Endothelial cell of umbilical vein (primary cell): ENCODE measurements around the gene ENGASE. TPM values are rescaled to one million over a fixed set of nuclear protein-coding genes. Genes with fewer than 3 reads are reported as not detected.

Experiments
- BruUV-seq: library from RNA; stranded (reverse); fragments of 400-500 nt; replicated peaks from 2 replicates; lab custom pipeline; 2021; lab: Mats Ljungman, UMichigan
- CTCF ChIA-PET: fragments of 300-600, 350-600 bp; sonication (Branson Sonifier 250); formaldehyde crosslinking; loops from one replicate; lab custom pipeline; 2021; ENCODE audit warnings: antibody characterized with exemption, inconsistent platforms; lab: Charles Lee
- POLR2A ChIA-PET: fragments of 300-600, 350-600 bp; sonication (Branson Sonifier 250); formaldehyde crosslinking; loops from one replicate; lab custom pipeline; 2021; ENCODE audit warnings: antibody characterized with exemption, inconsistent platforms; lab: Charles Lee
- DNase-seq: peaks from one replicate; pipeline ENCODE4 v3.0.0-alpha.2; 2011; ENCODE audit warnings: low read depth, low spot score
- FAIRE-seq: peaks from 2 replicates; lab custom pipeline; 2011; peaks lifted over from hg19 to GRCh38; lab: Jason Lieb, UNC
- H2AFZ ChIP-seq: 2 replicates; pipeline ENCODE4 v1.6.0; 2012; ENCODE audit warnings: low read depth, low read length, control low read depth, inconsistent platforms
- H3K27ac ChIP-seq: 2 replicates; pipeline ENCODE4 v1.5.1; 2011; ENCODE audit warnings: low read depth, mild to moderate bottlenecking, control low read depth, low read length, moderate library complexity; ENCODE audit not compliant: insufficient read depth
- H3K27me3 ChIP-seq, 2 experiments: 2 replicates each; pipeline versions ENCODE4 v1.6.0 to v1.6.1; 2011; ENCODE audit warnings: low read length in 2 of 2, mixed read lengths in 1 of 2; ENCODE audit not compliant: control insufficient read depth in 2 of 2, insufficient read depth in 2 of 2
- H3K36me3 ChIP-seq, 2 experiments: 2 replicates in 1 of 2; 3 replicates in 1 of 2; pipeline ENCODE4 v1.5.1; 2011; ENCODE audit warnings: low read length in 2 of 2, mild to moderate bottlenecking in 1 of 2, moderate library complexity in 1 of 2; ENCODE audit not compliant: control insufficient read depth in 2 of 2, insufficient read depth in 2 of 2; ENCODE audit errors: extremely low read depth in 1 of 2
- H3K4me1 ChIP-seq: 3 replicates; pipeline ENCODE4 v1.5.1; 2011; ENCODE audit warnings: mild to moderate bottlenecking, low read length; ENCODE audit not compliant: control insufficient read depth, insufficient read depth; ENCODE audit errors: extremely low read depth
- H3K4me2 ChIP-seq: 2 replicates; pipeline ENCODE4 v1.6.1; 2011; ENCODE audit warnings: low read length, control low read depth, mixed read lengths; ENCODE audit not compliant: insufficient read depth
- H3K4me3 ChIP-seq, 3 experiments: fragments of 200-600 bp in 1 of 3; sonication (generic), shearing (Covaris generic) in 1 of 3; replicated peaks in 1 of 3; 2 replicates each; pipeline ENCODE4 v1.5.1; 2011 to 2016; ENCODE audit warnings: control low read depth in 3 of 3, low read length in 3 of 3, mild to moderate bottlenecking in 2 of 3, inconsistent platforms in 1 of 3, low read depth in 1 of 3, moderate library complexity in 1 of 3; ENCODE audit not compliant: insufficient read depth in 1 of 3
- H3K79me2 ChIP-seq: 2 replicates; pipeline ENCODE4 v1.6.0; 2012; ENCODE audit warnings: low read length, inconsistent platforms; ENCODE audit not compliant: control insufficient read depth, insufficient read depth
- H3K9ac ChIP-seq: replicated peaks from 2 replicates; pipeline ENCODE3; 2011; ENCODE audit warnings: low read length, control low read depth; ENCODE audit not compliant: insufficient read depth; ENCODE audit errors: extremely low read depth
- H3K9me1 ChIP-seq: replicated peaks from 3 replicates; pipeline ENCODE4 v1.6.0; 2011; ENCODE audit warnings: mild to moderate bottlenecking, low read length; ENCODE audit not compliant: control insufficient read depth, insufficient read depth; ENCODE audit errors: extremely low read depth
- H3K9me3 ChIP-seq: replicated peaks from 2 replicates; pipeline ENCODE4 v1.5.1; 2012; ENCODE audit warnings: low read length, inconsistent platforms; ENCODE audit not compliant: control insufficient read depth, insufficient read depth
- H4K20me1 ChIP-seq: replicated peaks from 2 replicates; pipeline ENCODE3; 2011; ENCODE audit warnings: mild to moderate bottlenecking, low read length; ENCODE audit not compliant: control insufficient read depth, insufficient read depth; ENCODE audit errors: extremely low read depth
- EZH2 ChIP-seq: IDR thresholded peaks from 2 replicates; pipeline ENCODE4 v1.6.1; 2012; ENCODE audit warnings: borderline replicate concordance, low read depth, mild to moderate bottlenecking, moderate library complexity, low read length, inconsistent platforms; ENCODE audit not compliant: severe bottlenecking
- FOS ChIP-seq: IDR thresholded peaks from 2 replicates; pipeline ENCODE4 v1.6.1; 2011; ENCODE audit warnings: mild to moderate bottlenecking, low read length, moderate library complexity, borderline replicate concordance; ENCODE audit not compliant: insufficient read depth
- GATA2 ChIP-seq: IDR thresholded peaks from 2 replicates; pipeline ENCODE4 v1.7.0; 2011; ENCODE audit warnings: low read depth, mild to moderate bottlenecking, moderate library complexity, mixed read lengths, low read length; ENCODE audit not compliant: insufficient read length, insufficient read depth
- JUN ChIP-seq: IDR thresholded peaks from 2 replicates; pipeline ENCODE4 v1.6.1; 2011; ENCODE audit warnings: borderline replicate concordance, low read depth; ENCODE audit not compliant: insufficient read length, insufficient read depth
- MYC ChIP-seq: IDR thresholded peaks from one replicate; pipeline ENCODE4 v1.6.1; 2011; ENCODE audit warnings: mild to moderate bottlenecking, low read depth, low read length
- POLR2AphosphoS5 ChIP-seq: IDR thresholded peaks from 2 replicates; pipeline ENCODE4 v1.6.1; 2012; ENCODE audit warnings: low read depth, mild to moderate bottlenecking, control low read depth, low read length, moderate library complexity; ENCODE audit not compliant: insufficient read depth
- dilution Hi-C: fragments of 300-500 bp; cut with MboI; formaldehyde crosslinking; loops from one replicate; pipeline ENCODE4 v1.15.0; 2019; ENCODE audit warnings: low sequenced_read_pairs; ENCODE audit not compliant: extremely low pct_ligation_motif_present
- intact Hi-C: fragments of 100-400 bp; cut with micrococcal nuclease; formaldehyde crosslinking; loops from one replicate; pipeline ENCODE4 v1.10.0; 2022
- polyA plus RNA-seq, 4 experiments: library from polyadenylated mRNA; depleted of rRNA in 3 of 4; stranded (reverse) in 3 of 4; unstranded in 1 of 4; fragments of >200 nt; gene quantifications; 2 replicates each; pipeline versions ENCODE4 v1.2.1 to v1.2.3, GENCODE V29; 2011 to 2012; ENCODE audit warnings: missing spikeins in 1 of 4
- total RNA-seq: library from RNA; stranded (reverse); gene quantifications from 2 replicates; pipeline ENCODE4 v1.2.3, GENCODE V29; 2021

ENGASE gene
- total and polyA plus RNA-seq, 2 donors (not counting 3 experiments of a cell fraction or from before 2014, with no cell fraction given) = 13.7 to 20.8 TPM

- intact Hi-C loops = loop anchor here (1.0 kb wide), 1 partner anchor 8 kb away; no protein-coding TSS in a partner anchor
- H3K79me2 ChIP-seq = no peaks in the 10 kb centered on the region
- POLR2A ChIA-PET = no interaction called here
- H3K9me3 ChIP-seq = no peaks in the 10 kb centered on the region
- peaks cover 0 to 20% of the 10 kb centered on the region in 2 experiments for H3K27me3 ChIP-seq
- no peaks in the 10 kb centered on the region for H3K36me3 ChIP-seq
- H3K4me2 ChIP-seq = no peak overlapping the region
- no peak overlapping the region for H3K4me3 ChIP-seq
- TF ChIP-seq JUN = no peak
- TF ChIP-seq MYC = no peak
- TF ChIP-seq EZH2 = peak; percentile 15
- no peak for TF ChIP-seq GATA2
- TF ChIP-seq POLR2AphosphoS5 = no peak
- no peak overlapping the region for H3K27ac ChIP-seq
- H4K20me1 ChIP-seq = no peaks in the 10 kb centered on the region
- CTCF ChIA-PET = interaction anchor here (1.0 to 6.2 kb wide), 8 partner anchors 10 to 374 kb away, joined by 3 to 91 read pairs (median 5); no protein-coding TSS in a partner anchor
- BruUV-seq = no TSS peak
- DNase-seq = no peak
- H2AFZ ChIP-seq = no peak overlapping the region
- H3K9ac ChIP-seq = no peak overlapping the region
- dilution Hi-C loops = no loop called here
- no peak for FAIRE-seq
- peaks cover 28% of the 10 kb centered on the region for H3K4me1 ChIP-seq
- no peaks in the 10 kb centered on the region for H3K9me1 ChIP-seq
These were observed 47.2 kb upstream of the ENGASE start for GRCh38 chr17:79027274-79027924.

- Histone ChIP-seq H3K27ac (no peak overlapping the region), H3K27me3 (peaks cover 0 to 20% of the 10 kb centered on the region in 2 experiments), H3K9me3 (no peaks in the 10 kb centered on the region), H3K9me1 (no peaks in the 10 kb centered on the region), H3K36me3 (no peaks in the 10 kb centered on the region), H4K20me1 (no peaks in the 10 kb centered on the region), H2AFZ (no peak overlapping the region), H3K4me3 (no peak overlapping the region), H3K4me1 (peaks cover 28% of the 10 kb centered on the region), H3K9ac (no peak overlapping the region), H3K79me2 (no peaks in the 10 kb centered on the region), H3K4me2 (no peak overlapping the region)
- intact Hi-C loops (loop anchor here (1.0 kb wide), 2 partner anchors 8 to 9 kb away; no protein-coding TSS in a partner anchor), dilution Hi-C loops (no loop called here)
- CTCF ChIA-PET = interaction anchor here (0.5 to 6.2 kb wide), 7 partner anchors 7 to 373 kb away, joined by 3 to 91 read pairs (median 6); partner anchors contain the start of gene CANT1
- FAIRE-seq = peak; percentile 38
- TF ChIP-seq POLR2AphosphoS5 (no peak), FOS (no peak), JUN (no peak), GATA2 (no peak)
- DNase-seq = no peak
- POLR2A ChIA-PET = no interaction called here
- BruUV-seq = no TSS peak
These were observed 46.6 kb upstream of the ENGASE start for GRCh38 chr17:79027925-79028491.
